K562 (cell line): ENCODE data around the gene FGF21. TPM values are rescaled to one million over a fixed set of nuclear protein-coding genes. Genes with fewer than 3 reads are reported as not detected.

Source experiments
- BRD4 ChIP-seq: fragments of 200-600 bp; sonication (generic); IDR thresholded peaks from 2 replicates; pipeline ENCODE4 v1.6.1; 2017; ENCODE audit warnings: inconsistent platforms
- CHAMP1 ChIP-seq: fragments of 450-650 bp; IDR thresholded peaks from 2 replicates; pipeline ENCODE4 v1.6.1; 2016; ENCODE audit warnings: mild to moderate bottlenecking
- HDAC6 ChIP-seq: IDR thresholded peaks from 2 replicates; pipeline ENCODE4 v1.6.1; 2012; ENCODE audit warnings: low read depth, mild to moderate bottlenecking, control low read depth, inconsistent platforms, low read length, moderate library complexity
- MBD1 ChIP-seq: fragments of 250-450 bp; sonication (Bioruptor Pico); IDR thresholded peaks from 2 replicates; pipeline ENCODE4 v1.8.0; 2022; ENCODE audit warnings: inconsistent platforms
- POLR2B ChIP-seq: fragments of 450-650 bp; IDR thresholded peaks from 2 replicates; pipeline ENCODE4 v1.6.1; 2018; ENCODE audit warnings: low read depth; ENCODE audit not compliant: partially characterized antibody
- PREB ChIP-seq: sonication (generic); formaldehyde crosslinking; IDR thresholded peaks from 2 replicates; pipeline ENCODE4 v1.8.1; 2023; ENCODE audit warnings: mild to moderate bottlenecking, missing genetic modification reagents
- U2AF1 ChIP-seq: fragments of 200-400 bp; formaldehyde crosslinking; optimal IDR thresholded peaks from 2 replicates; pipeline ENCODE3; 2017; ENCODE audit warnings: mild to moderate bottlenecking, low read depth, low read length, moderate library complexity
- WHSC1 ChIP-seq: IDR thresholded peaks from one replicate; pipeline ENCODE4 v1.6.1; 2012; ENCODE audit warnings: low read length, control low read depth, inconsistent platforms
- ZBTB9 ChIP-seq: fragments of 450-650 bp; formaldehyde crosslinking; IDR thresholded peaks from 2 replicates; pipeline ENCODE4 v1.4.0; 2020; ENCODE audit warnings: mild to moderate bottlenecking, moderate library complexity
- ZKSCAN1 ChIP-seq: fragments of 150-350 bp; IDR thresholded peaks from 2 replicates; pipeline ENCODE4 v1.6.1; 2016; ENCODE audit warnings: low read depth, low read length
- ZNF318 ChIP-seq, 2 experiments: fragments of 450-650 bp; IDR thresholded peaks; 2 replicates each; pipeline ENCODE4 v1.6.1; 2016; ENCODE audit warnings: mild to moderate bottlenecking in 2 of 2, borderline replicate concordance in 1 of 2, low read depth in 1 of 2, moderate library complexity in 1 of 2
- polyA plus RNA-seq, 8 experiments: library from polyadenylated mRNA; depleted of rRNA in 4 of 8; stranded (reverse) in 5 of 8; unstranded in 3 of 8; fragments of >200 nt; fragmentation: Nextera tagmentation in 2 of 8; fragmentation: Illumina TruSeq in 1 of 8; extraction: Ambion mirVana in 2 of 8; extraction: Trizol in 1 of 8; gene quantifications; 2 replicates each; pipeline versions ENCODE4 v1.2.1 to v1.2.3, GENCODE V29; 2011 to 2014; ENCODE audit warnings: inconsistent platforms in 1 of 8, missing spikeins in 1 of 8
- total RNA-seq, 7 experiments: library from RNA; depleted of rRNA in 6 of 7; stranded (reverse); fragments of >200 nt in 6 of 7; fragmentation: Illumina TruSeq in 2 of 7; extraction: Trizol in 2 of 7; gene quantifications; 2 replicates each; pipeline versions ENCODE4 v1.2.1 to v1.2.3, GENCODE V29; 2011 to 2021; ENCODE audit warnings: low replicate concordance in 1 of 7

FGF21 gene
- total and polyA plus RNA-seq, 9 of the 15 experiments (the other 6 are each of a cell fraction or from before 2014, with no cell fraction given), result 0.04 to 0.77 (median 0.09) TPM; not detected in 6

GRCh38 chr19:48780631-48781391, 25.5 kb downstream of the FGF21 start (continued):
- no peak for TF ChIP-seq BRD4
- no peak for TF ChIP-seq HDAC6
- TF ChIP-seq POLR2B, result peak; percentile 27
- TF ChIP-seq MBD1 (CRISPR knock-in tag), result no peak
- no peak for TF ChIP-seq U2AF1
- no peak for TF ChIP-seq ZBTB9 (CRISPR knock-in tag)
- peak in 1 of 2 experiments; percentile 90; a peak in 2 of 4 replicates for TF ChIP-seq ZNF318 (IDR thresholded peaks at IDR 0.05; ENCODE audit: borderline replicate concordance in 1 of 2, low read depth in 1 of 2)
- TF ChIP-seq PREB (CRISPR knock-in tag), result 0 out of 2 replicates have a peak, but pooled peaks have one; percentile 40
- TF ChIP-seq ZKSCAN1, result no peak; the same call in 1 of the 2 replicates
- no peak for TF ChIP-seq CHAMP1
- TF ChIP-seq WHSC1, result no peak
